ENCODE results near the gene COBL.

Gene COBL

DNA sequence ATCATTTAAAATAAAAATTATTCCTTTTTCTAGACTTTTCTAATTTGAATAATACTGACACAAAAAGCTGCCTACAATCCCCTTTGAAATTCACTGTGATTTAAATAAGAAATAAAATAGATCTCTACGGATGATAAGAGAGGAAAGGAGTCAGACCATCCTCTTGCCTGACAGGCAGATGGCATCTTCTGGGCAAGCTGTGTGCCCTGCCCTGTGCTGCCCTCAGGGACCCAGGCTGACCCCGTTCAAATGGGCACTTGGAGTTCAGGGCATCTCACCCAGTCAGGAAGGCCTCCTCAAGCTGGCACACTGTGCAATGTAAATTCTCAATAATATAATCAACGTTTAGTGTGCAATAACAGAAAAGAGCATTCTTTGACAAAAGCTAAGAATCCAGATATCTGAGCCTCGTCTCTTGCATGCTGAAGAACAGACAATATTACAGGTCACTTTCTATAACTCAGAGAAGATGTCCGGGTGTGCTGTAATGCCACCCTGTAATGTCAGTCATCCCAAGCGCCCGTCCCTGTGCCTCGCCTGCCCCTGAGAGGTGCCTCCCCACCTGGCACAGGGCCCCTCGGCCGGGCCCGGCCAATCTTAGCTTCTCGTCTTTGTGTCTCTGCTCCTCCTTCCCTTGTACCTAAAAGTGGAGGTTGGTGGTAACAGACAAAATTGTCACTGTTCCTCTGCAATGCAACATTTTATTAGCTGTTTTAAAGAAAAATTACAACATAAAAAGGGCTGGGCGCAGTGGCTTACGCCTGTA, 263.3 kb downstream of the COBL start:
- DNase-seq (ENCODE audit: low read depth), result no peak
- TF ChIP-seq, protein P1, sequence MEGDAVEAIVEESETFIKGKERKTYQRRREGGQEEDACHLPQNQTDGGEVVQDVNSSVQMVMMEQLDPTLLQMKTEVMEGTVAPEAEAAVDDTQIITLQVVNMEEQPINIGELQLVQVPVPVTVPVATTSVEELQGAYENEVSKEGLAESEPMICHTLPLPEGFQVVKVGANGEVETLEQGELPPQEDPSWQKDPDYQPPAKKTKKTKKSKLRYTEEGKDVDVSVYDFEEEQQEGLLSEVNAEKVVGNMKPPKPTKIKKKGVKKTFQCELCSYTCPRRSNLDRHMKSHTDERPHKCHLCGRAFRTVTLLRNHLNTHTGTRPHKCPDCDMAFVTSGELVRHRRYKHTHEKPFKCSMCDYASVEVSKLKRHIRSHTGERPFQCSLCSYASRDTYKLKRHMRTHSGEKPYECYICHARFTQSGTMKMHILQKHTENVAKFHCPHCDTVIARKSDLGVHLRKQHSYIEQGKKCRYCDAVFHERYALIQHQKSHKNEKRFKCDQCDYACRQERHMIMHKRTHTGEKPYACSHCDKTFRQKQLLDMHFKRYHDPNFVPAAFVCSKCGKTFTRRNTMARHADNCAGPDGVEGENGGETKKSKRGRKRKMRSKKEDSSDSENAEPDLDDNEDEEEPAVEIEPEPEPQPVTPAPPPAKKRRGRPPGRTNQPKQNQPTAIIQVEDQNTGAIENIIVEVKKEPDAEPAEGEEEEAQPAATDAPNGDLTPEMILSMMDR (IDR thresholded peaks at IDR 0.05; ENCODE audit: insufficient read depth, low read depth, low read length, missing control alignments), result no peak
- no peak overlapping the region for H3K4me3 ChIP-seq (ENCODE audit: low read depth, low read length)

DNA sequence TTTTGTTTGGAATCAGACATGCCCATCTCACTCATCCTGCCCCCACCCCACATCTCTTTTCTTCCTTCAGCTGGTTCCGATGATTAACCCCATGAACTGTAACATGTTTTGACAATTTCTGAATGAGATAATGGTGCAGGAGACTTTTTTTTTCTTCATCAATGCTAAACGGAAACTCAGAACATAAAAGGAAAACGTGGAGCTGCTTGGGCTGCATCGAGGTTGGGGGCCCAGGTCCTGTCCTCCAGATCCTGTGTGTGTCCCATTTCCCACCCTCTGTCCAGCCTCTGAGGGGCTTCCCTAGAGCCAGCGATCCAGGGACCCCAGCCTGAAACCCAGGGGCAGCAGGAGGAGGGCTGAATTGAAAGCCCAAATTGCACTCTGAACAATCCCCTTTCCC, 270.1 kb downstream of the COBL start:
- no peak overlapping the region for H3K4me3 ChIP-seq (ENCODE audit: low read depth, low read length)
- no peak for DNase-seq (ENCODE audit: low read depth)
- TF ChIP-seq, protein P1 (IDR thresholded peaks at IDR 0.05; ENCODE audit: insufficient read depth, low read depth, low read length, missing control alignments), result no peak

DNA sequence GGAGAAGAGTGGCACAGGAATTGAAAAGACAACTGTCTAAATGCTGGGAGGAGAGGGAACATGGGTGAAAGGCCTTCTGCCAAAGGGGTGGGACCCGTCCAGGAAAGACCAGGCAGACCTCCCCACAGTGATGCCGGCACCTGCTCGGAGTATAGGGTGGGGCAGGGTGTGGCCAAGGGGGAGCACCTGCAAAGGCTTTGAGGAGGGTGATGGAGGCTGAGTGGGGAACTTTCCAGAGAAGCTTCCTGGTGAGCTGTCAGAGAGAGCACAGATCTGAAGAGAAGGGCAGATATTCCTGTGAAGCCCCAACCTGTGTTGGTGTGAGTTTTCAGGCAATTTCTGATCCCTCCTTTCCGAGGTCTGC, 270.5 kb downstream of the COBL start:
- TF ChIP-seq, protein P1 (IDR thresholded peaks at IDR 0.05; ENCODE audit: insufficient read depth, low read depth, low read length, missing control alignments), result no peak
- DNase-seq (ENCODE audit: low read depth), result no peak
- no peak overlapping the region for H3K4me3 ChIP-seq (ENCODE audit: low read depth, low read length)

DNA sequence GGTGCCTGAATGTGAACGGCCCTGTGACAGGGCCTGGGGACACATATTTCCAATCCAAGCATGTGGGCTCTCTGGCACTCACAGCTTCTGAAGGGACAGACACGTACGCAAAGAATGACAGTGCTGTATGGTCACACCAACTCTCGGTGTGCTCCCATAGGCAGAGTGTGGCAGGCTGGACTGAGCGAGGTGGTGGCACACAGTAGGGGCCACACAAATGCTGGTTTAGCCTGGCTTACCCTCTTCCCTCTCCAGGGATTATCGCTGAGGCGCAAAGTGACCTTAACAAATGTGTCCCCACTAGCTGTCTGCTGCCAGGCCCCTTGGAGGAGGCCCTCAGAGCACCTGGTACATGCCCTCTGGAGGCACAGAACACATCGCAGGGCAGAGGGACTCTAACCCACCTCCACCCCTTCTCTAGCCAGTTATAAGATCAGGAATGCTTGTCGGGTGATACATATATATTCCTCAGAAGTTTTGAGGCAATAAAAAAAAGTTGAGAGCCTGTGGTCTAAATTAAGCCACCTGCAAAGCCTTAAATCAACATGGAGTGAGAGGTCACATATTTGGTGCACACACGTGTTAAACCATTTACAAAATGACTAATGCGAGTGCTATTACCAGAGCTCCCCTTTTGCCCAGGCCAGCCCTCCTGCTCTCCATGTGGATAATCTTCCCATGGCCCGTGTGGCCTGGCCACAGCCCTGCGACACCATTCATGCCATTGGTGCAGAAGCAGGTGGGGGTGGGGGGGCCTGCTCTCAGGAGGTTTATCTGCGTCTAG, 271.1 kb downstream of the COBL start:
- TF ChIP-seq, protein P1 (IDR thresholded peaks at IDR 0.05; ENCODE audit: insufficient read depth, low read depth, low read length, missing control alignments), result no peak
- no peak overlapping the region for H3K4me3 ChIP-seq (ENCODE audit: low read depth, low read length)
- DNase-seq (ENCODE audit: low read depth), result no peak

DNA sequence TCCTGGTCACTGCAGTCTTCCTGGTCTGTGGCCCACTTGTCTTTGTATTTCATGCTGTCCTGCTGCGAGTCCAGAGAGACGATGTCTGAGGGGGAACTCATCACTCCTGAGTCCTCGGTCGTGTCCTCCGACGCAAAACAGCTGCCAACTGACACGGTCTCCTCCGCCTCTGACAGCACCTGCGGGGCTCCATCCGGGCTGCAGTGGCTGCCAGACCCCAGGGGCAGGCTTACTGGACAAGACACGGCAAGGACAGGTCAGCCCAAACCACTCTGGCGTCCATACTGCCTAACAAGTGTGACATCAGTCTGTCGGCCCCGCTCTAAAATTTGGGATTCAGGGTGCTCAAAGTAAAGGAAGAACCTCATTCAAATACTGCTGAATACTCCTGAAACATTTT, 273.1 kb downstream of the COBL start:
- no peak for DNase-seq (ENCODE audit: low read depth)
- TF ChIP-seq, protein P1 (IDR thresholded peaks at IDR 0.05; ENCODE audit: insufficient read depth, low read depth, low read length, missing control alignments), result no peak
- no peak overlapping the region for H3K4me3 ChIP-seq (ENCODE audit: low read depth, low read length)

DNA sequence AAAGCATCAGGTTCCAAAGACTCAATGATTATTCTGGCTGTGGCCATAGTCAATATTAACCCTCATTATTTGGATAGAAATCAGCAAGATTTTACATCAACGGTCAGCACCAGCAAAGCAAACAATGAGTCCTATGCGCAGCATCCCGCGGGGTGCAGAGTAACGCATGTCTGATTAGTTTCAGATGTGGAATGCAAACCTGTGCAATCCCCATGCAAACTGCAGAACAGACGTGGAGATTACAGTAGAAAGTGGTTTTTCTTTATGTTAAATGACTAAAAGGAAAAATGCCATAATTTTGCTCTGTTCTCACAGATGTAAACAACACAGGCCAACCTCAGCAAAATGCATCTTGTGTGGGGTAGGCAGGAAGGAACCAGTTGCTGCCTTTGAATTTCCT, 275.8 kb downstream of the COBL start:
- DNase-seq (ENCODE audit: low read depth), result no peak
- no peak overlapping the region for H3K4me3 ChIP-seq (ENCODE audit: low read depth, low read length)
- TF ChIP-seq, protein P1 (IDR thresholded peaks at IDR 0.05; ENCODE audit: insufficient read depth, low read depth, low read length, missing control alignments), result no peak
